Ishikawa (cell line): Measurements from ENCODE around the gene AAR2.

Source experiments
- CEBPB ChIP-seq: IDR thresholded peaks from 2 replicates; pipeline ENCODE4 v1.6.1; 2012
- CREB1 ChIP-seq: IDR thresholded peaks from 2 replicates; pipeline ENCODE4 v1.6.1; 2012; ENCODE audit warnings: low read depth
- EP300 ChIP-seq: IDR thresholded peaks from 2 replicates; pipeline ENCODE4 v1.6.1; 2012; ENCODE audit warnings: borderline replicate concordance
- FOXM1 ChIP-seq: IDR thresholded peaks from 2 replicates; pipeline ENCODE4 v1.6.1; 2012; ENCODE audit warnings: low read depth, borderline replicate concordance
- NFIC ChIP-seq: IDR thresholded peaks from 2 replicates; pipeline ENCODE4 v1.6.1; 2012
- RAD21 ChIP-seq: IDR thresholded peaks from 2 replicates; pipeline ENCODE4 v1.6.1; 2012; ENCODE audit warnings: low read depth
- TAF1 ChIP-seq: IDR thresholded peaks from 2 replicates; pipeline ENCODE4 v1.6.1; 2012; ENCODE audit warnings: low read depth, mild to moderate bottlenecking
- TEAD4 ChIP-seq: IDR thresholded peaks from 2 replicates; pipeline ENCODE4 v1.6.1; 2012
- TF ChIP-seq, protein P1 (sequence below): IDR thresholded peaks from 2 replicates; pipeline ENCODE4 v1.6.1; 2012

- no peak for TF ChIP-seq TAF1
- no peak for TF ChIP-seq EP300
- TF ChIP-seq RAD21: no peak
- TF ChIP-seq CREB1: no peak
- TF ChIP-seq CEBPB: no peak
- TF ChIP-seq, protein P1, sequence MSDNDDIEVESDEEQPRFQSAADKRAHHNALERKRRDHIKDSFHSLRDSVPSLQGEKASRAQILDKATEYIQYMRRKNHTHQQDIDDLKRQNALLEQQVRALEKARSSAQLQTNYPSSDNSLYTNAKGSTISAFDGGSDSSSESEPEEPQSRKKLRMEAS: no peak
- TF ChIP-seq TEAD4: no peak
- TF ChIP-seq FOXM1: no peak
- no peak for TF ChIP-seq NFIC
Observed at GRCh38 chr20:36228770-36229169, 7.5 kb upstream of the AAR2 start.
